Mammary epithelial cell (primary cell): Measurements from ENCODE around the gene SMAD1.

Experiments used
- CTCF ChIP-seq, 2 donors: IDR thresholded peaks in 1 of 2; conservative IDR thresholded peaks in 1 of 2; 2 replicates each; pipeline ENCODE4 v1.5.1; 2011 to 2012; ENCODE audit warnings: inconsistent platforms in 2 of 2, low read length in 2 of 2, mild to moderate bottlenecking in 2 of 2, control low read depth in 1 of 2, low read depth in 1 of 2; ENCODE audit not compliant: insufficient read depth in 1 of 2; ENCODE audit errors: extremely low read depth in 1 of 2
- EZH2 ChIP-seq: IDR thresholded peaks from 2 replicates; pipeline ENCODE4 v1.6.1; 2012; ENCODE audit warnings: low read length, inconsistent platforms, borderline replicate concordance

- TF ChIP-seq EZH2 (no peak), CTCF (conservative IDR thresholded peaks at IDR 0.05 in 1 of 2, IDR thresholded peaks at IDR 0.05 in 1 of 2; ENCODE audit: extremely low read depth in 1 of 2, insufficient read depth in 1 of 2, low read depth in 1 of 2, low read length in 2 of 2) (no peak)
These were observed 45.5 kb upstream of the SMAD1 start for GRCh38 chr4:145436114-145436513.
